Measurements from ENCODE around the gene EMSY. TPM values are rescaled to one million over a fixed set of nuclear protein-coding genes. Genes with fewer than 3 reads are reported as not detected.

The EMSY gene
- total and polyA plus RNA-seq, 2 of the 8 experiments (the other 6 are each of a cell fraction or from before 2014, with no cell fraction given) = 29.6 to 34.6 TPM

DNA sequence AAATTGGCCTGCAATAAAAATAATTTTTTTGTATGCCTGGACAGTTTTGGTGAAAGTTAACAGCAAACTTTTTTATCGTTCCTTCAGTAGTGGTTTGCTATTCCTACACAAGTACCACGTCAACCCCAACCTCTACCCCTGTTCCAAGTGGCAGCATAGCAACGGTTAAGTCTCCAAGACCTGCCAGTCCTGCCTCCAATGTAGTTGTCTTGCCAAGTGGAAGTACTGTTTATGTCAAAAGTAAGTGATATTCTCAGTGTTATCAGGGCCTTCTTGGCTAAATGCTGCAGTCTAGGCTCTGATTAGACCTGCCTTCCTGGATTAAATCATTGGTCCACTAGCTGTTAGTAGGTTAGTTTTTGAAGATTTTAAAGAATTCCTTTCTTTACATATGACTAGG, 15.0 kb downstream of the EMSY start:
- FAIRE-seq = no peak
- no peak overlapping the region for H3K4me2 ChIP-seq (ENCODE audit: insufficient read depth in 1 of 2, low read depth in 2 of 2, low read length in 2 of 2)
- H3K9ac ChIP-seq (replicated peaks in 1 of 4; ENCODE audit: extremely low read depth in 1 of 4, low read depth in 3 of 4, low read length in 3 of 4) = no peak overlapping the region
- no peak for DNase-seq (ENCODE audit: low read depth in 1 of 2, low spot score in 2 of 2)
- no peak overlapping the region for H2BK5ac ChIP-seq (ENCODE audit: low read depth, low read length)
- H3K79me1 ChIP-seq (ENCODE audit: low read depth, low read length) = no peaks in the 10 kb centered on the region
- H3K9me3 ChIP-seq (ENCODE audit: insufficient read depth in 2 of 2, low read depth in 1 of 2, low read length in 1 of 2) = no peaks in the 10 kb centered on the region
- CTCF ChIA-PET (ENCODE audit: partially characterized antibody) = interaction anchor here (1.0 to 3.5 kb wide), 16 partner anchors 9 to 119 kb away, joined by 3 to 26 read pairs (median 4); partner anchors contain the start of gene EMSY
- peaks cover 0 to 2% of the 10 kb centered on the region in 2 experiments for H4K20me1 ChIP-seq (replicated peaks in 1 of 2; ENCODE audit: control insufficient read depth in 1 of 2, insufficient read depth in 2 of 2, low read length in 2 of 2)
- H3K27ac ChIP-seq (ENCODE audit: low read depth, low read length) = 0 out of 2 replicates have a peak overlapping the region, but pooled peaks have one; percentile 16
- no peak overlapping the region for H2BK15ac ChIP-seq (ENCODE audit: low read length)
- H3K36me3 ChIP-seq (ENCODE audit: control insufficient read depth in 2 of 4, insufficient read depth in 4 of 4, low read length in 3 of 4) = peaks cover 0 to 29% (median 8%) of the 10 kb centered on the region in 4 experiments; a peak in 5 of 8 replicates
- peaks cover 0 to 38% of the 10 kb centered on the region in 2 experiments; a peak in 2 of 4 replicates for H3K79me2 ChIP-seq (ENCODE audit: control insufficient read depth in 1 of 2, insufficient read depth in 2 of 2, low read length in 2 of 2)
- no peaks in the 10 kb centered on the region for H3K27me3 ChIP-seq (replicated peaks in 1 of 4; ENCODE audit: control insufficient read depth in 3 of 4, extremely low read depth in 1 of 4, insufficient read depth in 3 of 4, low read length in 3 of 4)
- no peak overlapping the region for H3K18ac ChIP-seq (ENCODE audit: extremely low read depth, low read length)
- no peak overlapping the region for H3K56ac ChIP-seq (replicated peaks; ENCODE audit: insufficient read length, low read depth, low read length)
- TF ChIP-seq, protein P1, sequence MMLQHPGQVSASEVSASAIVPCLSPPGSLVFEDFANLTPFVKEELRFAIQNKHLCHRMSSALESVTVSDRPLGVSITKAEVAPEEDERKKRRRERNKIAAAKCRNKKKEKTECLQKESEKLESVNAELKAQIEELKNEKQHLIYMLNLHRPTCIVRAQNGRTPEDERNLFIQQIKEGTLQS (IDR thresholded peaks at IDR 0.05; ENCODE audit: insufficient read depth, low read depth, low read length) = no peak
- no peak for TF ChIP-seq RAD21 (IDR thresholded peaks at IDR 0.05 in 1 of 2, conservative IDR thresholded peaks at IDR 0.05 in 1 of 2; ENCODE audit: low read depth in 2 of 2, low read length in 2 of 2)
- TF ChIP-seq SIRT6 (IDR thresholded peaks at IDR 0.05; ENCODE audit: low read length) = no peak
- TF ChIP-seq GABPA (IDR thresholded peaks at IDR 0.05; ENCODE audit: borderline replicate concordance, insufficient read depth, low read length) = no peak
- TF ChIP-seq BACH1 (IDR thresholded peaks at IDR 0.05; ENCODE audit: low read length) = no peak
- TF ChIP-seq CHD1 (IDR thresholded peaks at IDR 0.05; ENCODE audit: low read depth, low read length) = no peak
- no peak for TF ChIP-seq SP4 (IDR thresholded peaks at IDR 0.05; ENCODE audit: low read length)
- no peak for TF ChIP-seq EP300 (IDR thresholded peaks at IDR 0.05; ENCODE audit: borderline replicate concordance in 1 of 2, low read depth in 2 of 2, low read length in 2 of 2)
- TF ChIP-seq, protein P2, sequence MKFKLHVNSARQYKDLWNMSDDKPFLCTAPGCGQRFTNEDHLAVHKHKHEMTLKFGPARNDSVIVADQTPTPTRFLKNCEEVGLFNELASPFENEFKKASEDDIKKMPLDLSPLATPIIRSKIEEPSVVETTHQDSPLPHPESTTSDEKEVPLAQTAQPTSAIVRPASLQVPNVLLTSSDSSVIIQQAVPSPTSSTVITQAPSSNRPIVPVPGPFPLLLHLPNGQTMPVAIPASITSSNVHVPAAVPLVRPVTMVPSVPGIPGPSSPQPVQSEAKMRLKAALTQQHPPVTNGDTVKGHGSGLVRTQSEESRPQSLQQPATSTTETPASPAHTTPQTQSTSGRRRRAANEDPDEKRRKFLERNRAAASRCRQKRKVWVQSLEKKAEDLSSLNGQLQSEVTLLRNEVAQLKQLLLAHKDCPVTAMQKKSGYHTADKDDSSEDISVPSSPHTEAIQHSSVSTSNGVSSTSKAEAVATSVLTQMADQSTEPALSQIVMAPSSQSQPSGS (IDR thresholded peaks at IDR 0.05; ENCODE audit: low read length) = no peak
- no peak for TF ChIP-seq POU5F1 (IDR thresholded peaks at IDR 0.05; ENCODE audit: low read depth, low read length)
- no peak for TF ChIP-seq YY1 (IDR thresholded peaks at IDR 0.05; ENCODE audit: low read depth, low read length)
- H3K23me2 ChIP-seq (ENCODE audit: low read depth, low read length) = no peaks in the 10 kb centered on the region
- peaks cover 0 to 22% (median 5%) of the 10 kb centered on the region in 4 experiments; a peak in 3 of 7 replicates for H3K4me1 ChIP-seq (replicated peaks in 1 of 4; ENCODE audit: control insufficient read depth in 3 of 4, insufficient read depth in 4 of 4, low read length in 3 of 4)
- no peak overlapping the region for H2BK120ac ChIP-seq (replicated peaks; ENCODE audit: low read depth, low read length)
- no peak overlapping the region for H3K4ac ChIP-seq (replicated peaks; ENCODE audit: insufficient read length, low read depth, low read length)
- POLR2A ChIA-PET (ENCODE audit: partially characterized antibody) = interaction anchor here (1.1 to 2.0 kb wide), 3 partner anchors 9 to 18 kb away, joined by 3 to 5 read pairs (median 4); no protein-coding TSS in a partner anchor
- H2BK20ac ChIP-seq (ENCODE audit: low read length) = no peak overlapping the region
- H2AFZ ChIP-seq (ENCODE audit: low read length) = no peak overlapping the region
- no peak overlapping the region for H4K5ac ChIP-seq (ENCODE audit: insufficient read length, low read depth, low read length)
- no peak overlapping the region for H4K8ac ChIP-seq (ENCODE audit: extremely low read depth, insufficient read depth, low read length)
- no peak overlapping the region for H3K23ac ChIP-seq (ENCODE audit: insufficient read length)
- H3K14ac ChIP-seq (ENCODE audit: insufficient read length) = no peak overlapping the region
- no peak overlapping the region for H4K91ac ChIP-seq (replicated peaks; ENCODE audit: insufficient read length, low read length)
- no peak overlapping the region for H2AK5ac ChIP-seq (ENCODE audit: low read depth, low read length)
- 92% methylated on average over 3 of the region's 3 CpGs; no CpG with 5 or more reads in 1 of the 2 experiments for WGBS, 2 experiments (ENCODE audit: extremely low coverage in 1 of 2, insufficient coverage in 1 of 2, insufficient read length in 1 of 2, insufficient replicate concordance in 2 of 2, low coverage in 1 of 2, low lambda C conversion rate in 2 of 2, missing lambda C conversion rate in 1 of 2)
- no peak overlapping the region for H2BK12ac ChIP-seq (ENCODE audit: low read depth, low read length)
- no peak overlapping the region for H3K4me3 ChIP-seq (ENCODE audit: extremely low read depth in 1 of 4, insufficient read depth in 2 of 4, low read depth in 3 of 4, low read length in 4 of 4)
